T-cell (primary cell): Measurements from ENCODE around the gene PPIL1. TPM values are rescaled to one million over a fixed set of nuclear protein-coding genes. Genes with fewer than 3 reads are reported as not detected.

Source experiments
- ATAC-seq, 4 experiments: fragments of 200-7000 bp in 3 of 4; fragments of 150-1000 bp in 1 of 4; cut with Tn5 transposase; replicated peaks in 1 of 4; 1 replicate in 3 of 4; 2 replicates in 1 of 4; pipeline ENCODE4 v1.10.0; 2021; ENCODE audit warnings: moderate library complexity in 3 of 4, mild to moderate bottlenecking in 2 of 4, moderate number of reproducible peaks in 1 of 4
- CTCF ChIA-PET, 2 donors: fragments of 300-600 bp; sonication (Branson Sonifier 250); formaldehyde crosslinking; loops; one replicate each; lab custom pipeline; 2022; ENCODE audit warnings: antibody characterized with exemption in 2 of 2; lab: Charles Lee
- POLR2A ChIA-PET, 2 donors: fragments of 300-600 bp; sonication (Branson Sonifier 250); formaldehyde crosslinking; loops; one replicate each; lab custom pipeline; 2022; ENCODE audit warnings: antibody characterized with exemption in 2 of 2; lab: Charles Lee
- DNase-seq, 35 experiments: peaks; one replicate each; pipeline versions ENCODE4 v3.0.0 to v3.0.0-alpha.2; 2013 to 2023
- H3K27ac ChIP-seq: one replicate; pipeline ENCODE4 v1.5.1; 2013; ENCODE audit warnings: low read length
- H3K27me3 ChIP-seq, 2 experiments: replicated peaks in 1 of 2; 1 replicate in 1 of 2; 2 replicates in 1 of 2; pipeline versions ENCODE4 v1.6.1 to v1.7.0; 2013; ENCODE audit warnings: low read length in 1 of 2, mixed read lengths in 1 of 2; ENCODE audit not compliant: control insufficient read depth in 2 of 2, insufficient read depth in 2 of 2; ENCODE audit errors: extremely low read depth in 1 of 2
- H3K36me3 ChIP-seq, 2 donors: 1 replicate in 1 of 2; 2 replicates in 1 of 2; pipeline versions ENCODE4 v1.6.1 to v1.7.0; 2013; ENCODE audit warnings: low read length in 1 of 2; ENCODE audit not compliant: control insufficient read depth in 2 of 2, insufficient read depth in 1 of 2; ENCODE audit errors: extremely low read depth in 1 of 2
- H3K4me1 ChIP-seq, 2 experiments: 1 replicate in 1 of 2; 2 replicates in 1 of 2; pipeline versions ENCODE4 v1.6.1 to v1.7.0; 2013; ENCODE audit warnings: low read length in 2 of 2, mixed read lengths in 1 of 2; ENCODE audit not compliant: insufficient read depth in 2 of 2, control insufficient read depth in 1 of 2; ENCODE audit errors: extremely low read depth in 1 of 2
- H3K4me3 ChIP-seq, 2 donors: 1 replicate in 1 of 2; 2 replicates in 1 of 2; pipeline versions ENCODE4 v1.5.1 to v1.7.0; 2013; ENCODE audit warnings: mild to moderate bottlenecking in 2 of 2, low read length in 1 of 2, moderate library complexity in 1 of 2; ENCODE audit not compliant: control insufficient read depth in 1 of 2; ENCODE audit errors: extremely low read depth in 1 of 2
- H3K9me3 ChIP-seq: 2 replicates; pipeline ENCODE4 v1.7.0; 2013
- H3K27ac Mint-ChIP-seq, 2 donors: one replicate each; pipeline ENCODE4 v1.8.0; 2020 to 2021; ENCODE audit warnings: mild to moderate bottlenecking in 2 of 2, mixed read lengths in 2 of 2
- H3K27me3 Mint-ChIP-seq, 2 donors: one replicate each; pipeline ENCODE4 v1.8.0; 2021 to 2022; ENCODE audit warnings: mixed read lengths in 2 of 2
- H3K36me3 Mint-ChIP-seq: one replicate; pipeline ENCODE4 v1.8.0; 2021; ENCODE audit warnings: mixed read lengths
- H3K4me1 Mint-ChIP-seq, 3 donors: one replicate each; pipeline ENCODE4 v1.8.0; 2020 to 2022; ENCODE audit warnings: mixed read lengths in 3 of 3, mild to moderate bottlenecking in 1 of 3
- H3K4me3 Mint-ChIP-seq, 3 donors: one replicate each; pipeline ENCODE4 v1.8.0; 2020 to 2022; ENCODE audit warnings: mild to moderate bottlenecking in 3 of 3, mixed read lengths in 3 of 3, moderate library complexity in 3 of 3
- H3K9me3 Mint-ChIP-seq, 3 donors: one replicate each; pipeline ENCODE4 v1.8.0; 2020 to 2022; ENCODE audit warnings: mixed read lengths in 3 of 3
- WGBS: methylation state at CpG from one replicate; pipeline ENCODE4 v1.1.5; 2013; ENCODE audit warnings: missing lambda C conversion rate; ENCODE audit not compliant: insufficient coverage; 5-methylcytosine and 5-hydroxymethylcytosine counted together
- total RNA-seq, 35 experiments: library from RNA in 6 of 35; stranded (reverse) in 6 of 35; fragments of 120-200 nt in 1 of 35; gene quantifications; one replicate each; pipeline versions ENCODE4 v1.2.1 to v1.2.4 and lab custom pipeline; 2013 to 2026

Gene PPIL1
- total RNA-seq, 5 donors from 2014 or later (not counting 1 experiment from before 2014, with no cell fraction given) = 5.0 to 14.4 (median 10.6) TPM

DNA sequence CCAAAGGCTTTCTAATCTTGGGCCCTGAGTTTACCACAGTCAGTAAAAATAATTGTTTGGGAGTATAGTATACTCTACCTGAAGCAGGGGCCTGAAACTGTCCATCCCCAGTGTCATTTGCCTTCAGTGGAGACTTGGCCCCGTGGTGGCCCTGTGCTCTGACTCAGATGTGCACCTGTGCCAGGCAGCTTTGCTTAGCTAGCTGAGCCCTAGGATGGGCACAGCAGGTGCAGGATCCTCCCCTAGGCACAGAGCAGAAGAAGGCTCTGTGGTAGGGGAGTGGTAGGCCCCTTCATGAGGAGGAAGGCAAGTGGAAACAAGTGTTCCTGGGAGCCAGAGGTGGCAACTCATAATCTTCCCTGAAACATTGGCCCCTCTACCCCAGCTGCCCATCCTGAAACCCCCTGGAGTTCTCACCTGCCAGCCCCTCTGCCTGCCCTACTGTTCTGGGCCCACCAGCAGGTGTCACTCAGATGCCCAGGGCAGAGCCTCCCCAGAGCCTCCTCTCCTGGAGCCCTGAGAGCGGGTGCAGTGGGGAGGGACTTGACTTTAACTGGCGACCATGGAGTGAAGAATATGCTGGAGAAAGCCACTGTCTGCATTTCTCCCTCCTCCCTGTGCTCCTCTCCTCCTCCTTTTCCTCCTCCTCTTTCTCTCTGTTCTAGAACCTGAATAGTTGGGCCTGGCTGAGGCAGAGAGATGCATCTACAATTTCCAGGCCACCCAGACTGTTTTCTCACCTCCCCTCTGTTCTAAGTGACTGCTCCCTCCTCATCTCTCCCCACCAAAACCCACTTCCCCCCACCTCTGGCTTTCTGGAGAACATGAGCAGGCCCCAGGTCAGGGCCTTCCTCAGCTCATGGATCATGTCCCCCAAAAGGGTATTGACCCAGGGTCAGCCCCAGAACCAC, 38.2 kb downstream of the PPIL1 start:
- Mint-ChIP-seq H3K9me3 (no peaks in the 10 kb centered on the region), H3K4me3 (no peak overlapping the region), H3K4me1 (peaks cover 7 to 14% (median 13%) of the 10 kb centered on the region in 3 donors), H3K27ac (no peak overlapping the region), H3K27me3 (peaks cover 18 to 31% of the 10 kb centered on the region in 2 donors), H3K36me3 (no peaks in the 10 kb centered on the region)
- 55% methylated on average over 1 of the region's 3 CpGs for WGBS
- no peaks in the 10 kb centered on the region for H3K36me3 ChIP-seq
- ATAC-seq (no peak), DNase-seq (no peak)
- H3K4me3 ChIP-seq = no peak overlapping the region
- H3K4me1 ChIP-seq = peaks cover 0 to 18% of the 10 kb centered on the region in 2 experiments
- CTCF ChIA-PET = interaction anchor here in 1 of 2 donors (0.6 kb wide), 1 partner anchor 8 kb away, joined by 6 read pairs; no protein-coding TSS in a partner anchor
- peaks cover 0 to 36% of the 10 kb centered on the region in 2 experiments for H3K27me3 ChIP-seq
- POLR2A ChIA-PET = no interaction called here
- H3K9me3 ChIP-seq = no peaks in the 10 kb centered on the region
- no peak overlapping the region for H3K27ac ChIP-seq

DNA sequence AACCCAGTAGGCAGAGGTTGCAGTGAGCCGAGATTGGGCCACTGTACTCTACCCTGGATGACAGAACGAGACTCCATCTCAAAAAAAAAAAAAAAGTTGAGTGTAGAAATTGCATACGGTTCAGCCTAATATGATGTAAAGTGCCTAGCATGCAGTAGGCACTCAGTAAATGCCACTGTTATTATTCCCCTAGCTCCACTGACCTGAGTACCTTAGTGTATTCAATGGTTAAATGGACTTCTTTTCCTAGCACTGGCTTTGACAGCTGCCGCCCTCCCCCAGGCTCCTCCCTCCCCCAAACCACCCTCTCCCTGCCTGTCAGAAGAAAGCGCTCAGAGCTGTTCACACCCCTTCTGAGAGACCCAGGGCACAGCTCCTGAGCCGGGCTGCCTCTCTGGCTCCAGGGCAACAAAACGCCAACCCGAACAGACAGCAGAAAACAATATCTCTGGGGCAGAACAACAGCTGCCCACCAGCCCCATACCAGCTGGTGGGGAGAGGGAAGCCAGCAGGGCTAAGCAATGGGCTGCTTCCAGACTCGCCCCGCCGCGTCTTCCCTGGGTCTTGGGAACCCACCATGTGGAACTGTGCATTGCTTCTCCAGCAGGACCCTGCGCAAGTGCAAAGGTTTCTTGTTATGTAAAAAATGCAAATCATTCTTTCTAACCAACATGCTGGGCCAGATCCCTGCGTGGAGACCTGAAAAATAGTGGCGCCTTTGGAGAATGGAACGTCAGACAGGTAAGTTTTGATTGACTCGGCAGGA, 39.8 kb downstream of the PPIL1 start:
- Mint-ChIP-seq H3K27ac (no peak overlapping the region), H3K9me3 (no peaks in the 10 kb centered on the region), H3K4me3 (no peak overlapping the region), H3K27me3 (peaks cover 18 to 20% of the 10 kb centered on the region in 2 donors), H3K36me3 (no peaks in the 10 kb centered on the region), H3K4me1 (peaks cover 5 to 7% (median 6%) of the 10 kb centered on the region in 3 donors)
- H3K9me3 ChIP-seq = no peaks in the 10 kb centered on the region
- no peak overlapping the region for H3K27ac ChIP-seq
- POLR2A ChIA-PET = interaction anchor here in 1 of 2 donors (0.7 kb wide), 1 partner anchor 66 kb away, joined by 8 read pairs; no protein-coding TSS in a partner anchor
- DNase-seq (no peak), ATAC-seq (no peak)
- no peaks in the 10 kb centered on the region for H3K36me3 ChIP-seq
- H3K4me1 ChIP-seq = peaks cover 0 to 8% of the 10 kb centered on the region in 2 experiments
- H3K4me3 ChIP-seq = no peak overlapping the region
- peaks cover 0 to 23% of the 10 kb centered on the region in 2 experiments for H3K27me3 ChIP-seq
- 76% methylated on average over 7 of the region's 17 CpGs for WGBS
- CTCF ChIA-PET = interaction anchor here in 1 of 2 donors (0.7 kb wide), 1 partner anchor 94 kb away, joined by 5 read pairs; no protein-coding TSS in a partner anchor

DNA sequence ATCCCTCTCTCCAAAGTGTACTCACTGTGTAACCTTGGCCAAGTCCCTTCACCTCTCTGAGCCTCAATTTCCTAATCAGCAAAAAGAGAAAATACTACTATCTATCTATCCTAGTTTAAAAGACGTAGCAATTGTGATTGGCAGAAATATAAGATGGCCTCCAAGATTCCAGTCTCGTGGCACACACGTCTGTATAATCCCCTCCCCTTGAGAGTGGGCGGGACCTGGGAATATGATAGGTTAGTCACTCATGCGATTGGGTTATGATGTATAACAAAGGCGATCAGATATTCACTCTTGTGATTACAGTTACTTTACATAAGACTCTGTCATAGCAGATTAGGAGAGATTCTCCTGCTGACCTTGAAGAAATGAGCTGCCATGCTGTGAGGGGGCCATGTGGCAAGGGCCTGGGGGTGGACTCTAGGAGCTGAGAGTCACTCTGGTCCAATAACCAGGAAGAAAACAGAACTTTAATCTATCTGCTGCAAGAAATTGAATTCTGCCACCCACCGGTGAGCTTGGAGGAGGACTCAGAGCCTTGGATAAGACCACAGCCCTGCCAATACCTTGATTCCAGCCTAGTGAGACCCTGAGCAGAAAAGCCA, 41.3 kb downstream of the PPIL1 start:
- Histone ChIP-seq H3K4me1 (no peaks in the 10 kb centered on the region), H3K4me3 (no peak overlapping the region), H3K36me3 (no peaks in the 10 kb centered on the region), H3K27ac (no peak overlapping the region), H3K9me3 (no peaks in the 10 kb centered on the region), H3K27me3 (peaks cover 0 to 10% of the 10 kb centered on the region in 2 experiments)
- H3K4me3 Mint-ChIP-seq = no peak overlapping the region
- H3K4me1 Mint-ChIP-seq = peaks cover 0 to under 1% (median 0%) of the 10 kb centered on the region in 3 donors
- no peaks in the 10 kb centered on the region for H3K9me3 Mint-ChIP-seq
- H3K27me3 Mint-ChIP-seq = peaks cover 11 to 13% of the 10 kb centered on the region in 2 donors
- WGBS = 100% methylated on average over 1 of the region's 7 CpGs
- no peak overlapping the region for H3K27ac Mint-ChIP-seq
- DNase-seq = no peak
- POLR2A ChIA-PET = no interaction called here
- CTCF ChIA-PET = no interaction called here
- no peak for ATAC-seq
- no peaks in the 10 kb centered on the region for H3K36me3 Mint-ChIP-seq

DNA sequence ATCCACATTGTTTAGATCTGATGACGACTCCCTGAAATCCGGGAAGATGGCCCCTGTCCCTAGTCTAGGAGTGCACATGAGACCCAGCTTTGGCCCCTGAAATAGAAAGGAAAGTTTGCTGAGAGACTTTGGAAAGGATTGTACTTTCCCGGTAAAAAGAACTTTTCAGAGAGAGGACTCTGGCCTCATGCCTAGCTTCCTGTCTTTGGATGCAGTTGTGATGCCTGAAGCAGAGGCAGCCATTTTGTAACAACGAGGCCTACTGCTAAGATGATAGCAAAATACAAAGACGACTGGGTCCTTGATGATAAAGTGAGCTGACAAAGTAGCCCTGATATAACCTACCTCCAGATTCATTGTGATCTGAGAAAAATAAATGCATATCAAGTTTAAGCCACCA, 42.3 kb downstream of the PPIL1 start:
- Mint-ChIP-seq H3K27me3 (peaks cover 3 to 7% of the 10 kb centered on the region in 2 donors), H3K36me3 (no peaks in the 10 kb centered on the region), H3K27ac (no peak overlapping the region), H3K9me3 (no peaks in the 10 kb centered on the region), H3K4me1 (peaks cover 3 to 7% (median 5%) of the 10 kb centered on the region in 3 donors), H3K4me3 (no peak overlapping the region)
- Histone ChIP-seq H3K4me3 (no peak overlapping the region), H3K27me3 (peaks cover 0 to 2% of the 10 kb centered on the region in 2 experiments), H3K27ac (no peak overlapping the region), H3K4me1 (no peaks in the 10 kb centered on the region), H3K9me3 (no peaks in the 10 kb centered on the region), H3K36me3 (no peaks in the 10 kb centered on the region)
- DNase-seq (no peak), ATAC-seq (no peak)
- ChIA-PET POLR2A (no interaction called here), CTCF (no interaction called here)
- WGBS = 100% methylated on average over 1 of the region's 5 CpGs

DNA sequence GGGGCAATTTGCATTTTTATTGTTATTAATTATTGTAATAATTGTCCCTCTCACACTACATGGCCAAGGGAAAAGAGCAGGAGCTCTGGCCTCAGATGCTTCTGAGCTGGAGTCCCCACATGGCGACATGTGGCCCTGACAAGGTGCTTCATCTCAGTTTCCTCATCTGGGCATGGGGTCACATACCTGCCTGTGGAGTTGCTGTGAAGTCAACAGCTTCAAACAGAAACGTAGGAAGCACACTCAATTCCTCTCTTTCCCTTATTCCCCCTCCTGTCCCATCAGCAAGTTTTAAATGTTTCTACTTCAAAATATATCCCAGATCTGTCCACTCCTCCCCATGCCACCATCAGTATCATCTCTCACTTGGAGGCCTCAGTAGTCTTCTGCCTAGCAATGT, 44.0 kb downstream of the PPIL1 start:
- no peaks in the 10 kb centered on the region for H3K4me1 ChIP-seq
- DNase-seq (no peak), ATAC-seq (no peak)
- ChIA-PET CTCF (no interaction called here), POLR2A (no interaction called here)
- no peak overlapping the region for H3K27ac ChIP-seq
- peaks cover 5 to 11% of the 10 kb centered on the region in 2 donors for H3K27me3 Mint-ChIP-seq
- H3K4me3 Mint-ChIP-seq = no peak overlapping the region
- 78% methylated on average over 2 of the region's 2 CpGs for WGBS
- H3K36me3 Mint-ChIP-seq = no peaks in the 10 kb centered on the region
- peaks cover 0 to 12% of the 10 kb centered on the region in 2 experiments for H3K27me3 ChIP-seq
- H3K27ac Mint-ChIP-seq = no peak overlapping the region
- no peaks in the 10 kb centered on the region for H3K9me3 Mint-ChIP-seq
- H3K9me3 ChIP-seq = no peaks in the 10 kb centered on the region
- H3K4me1 Mint-ChIP-seq = peaks cover 3 to 8% (median 7%) of the 10 kb centered on the region in 3 donors
- no peaks in the 10 kb centered on the region for H3K36me3 ChIP-seq
- no peak overlapping the region for H3K4me3 ChIP-seq
